Naive thymus-derived CD8-positive, alpha-beta T cell (primary cell): ENCODE results near the gene ZGPAT. TPM values are rescaled to one million over a fixed set of nuclear protein-coding genes. Genes with fewer than 3 reads are reported as not detected.
A peak's percentile ranks its signal among the peaks of the same experiment; 100 is the strongest.
"Not testable (repeated sequence)": the region's sequence is repeated elsewhere in the genome, so short reads cannot be mapped to it uniquely, and the experiment has no call there.

Experiments
- ATAC-seq, 2 donors: fragments of 150-1000 bp; cut with Tn5 transposase in 1 of 2; sonication (Bioruptor Pico), chemical (Tn5 transposase) in 1 of 2; 1 replicate in 1 of 2; 2 replicates in 1 of 2; pipeline ENCODE4 v1.10.0; 2021; ENCODE audit warnings: mild to moderate bottlenecking in 2 of 2, moderate library complexity in 2 of 2
- POLR2A ChIA-PET: fragments of 350-600 bp; sonication (Branson Sonifier 250); formaldehyde crosslinking; loops from one replicate; lab custom pipeline; 2021; ENCODE audit warnings: antibody characterized with exemption; lab: Charles Lee
- DNase-seq, 10 donors: peaks; one replicate each; pipeline versions ENCODE4 v3.0.0 to v3.0.0-alpha.2; 2020 to 2022
- H3K27ac Mint-ChIP-seq, 10 donors: one replicate each; pipeline ENCODE4 v1.8.0; 2020 to 2022; ENCODE audit warnings: mild to moderate bottlenecking in 10 of 10, mixed read lengths in 10 of 10, moderate library complexity in 4 of 10, inconsistent platforms in 1 of 10
- H3K27me3 Mint-ChIP-seq, 5 donors: one replicate each; pipeline ENCODE4 v1.8.0; 2021 to 2022; ENCODE audit warnings: mixed read lengths in 5 of 5
- H3K36me3 Mint-ChIP-seq, 3 donors: one replicate each; pipeline ENCODE4 v1.8.0; 2020 to 2022; ENCODE audit warnings: mixed read lengths in 3 of 3, mild to moderate bottlenecking in 2 of 3, inconsistent platforms in 1 of 3
- H3K4me1 Mint-ChIP-seq, 4 donors: one replicate each; pipeline ENCODE4 v1.8.0; 2021 to 2022; ENCODE audit warnings: mixed read lengths in 4 of 4
- H3K4me3 Mint-ChIP-seq, 10 donors: one replicate each; pipeline ENCODE4 v1.8.0; 2020 to 2022; ENCODE audit warnings: mild to moderate bottlenecking in 10 of 10, mixed read lengths in 10 of 10, moderate library complexity in 6 of 10, inconsistent platforms in 1 of 10
- H3K9me3 Mint-ChIP-seq, 9 donors: one replicate each; pipeline ENCODE4 v1.8.0; 2020 to 2022; ENCODE audit warnings: mixed read lengths in 9 of 9, mild to moderate bottlenecking in 3 of 9, inconsistent platforms in 1 of 9, moderate library complexity in 1 of 9
- polyA plus RNA-seq, 3 donors: library from polyadenylated mRNA; unstranded; fragments of 300-500 nt; fragmentation: Illumina TruSeq; gene quantifications; one replicate each; pipeline ENCODE4 v1.2.3, GENCODE V29; 2021
- total RNA-seq, 8 experiments: library from RNA in 2 of 8; stranded (reverse) in 2 of 8; gene quantifications; one replicate each; pipeline ENCODE4 v1.2.3 and lab custom pipeline; 2021 to 2026

The ZGPAT gene
- total and polyA plus RNA-seq, 5 experiments from 2014 or later = 42.3 to 73.8 (median 52.6) TPM

DNA sequence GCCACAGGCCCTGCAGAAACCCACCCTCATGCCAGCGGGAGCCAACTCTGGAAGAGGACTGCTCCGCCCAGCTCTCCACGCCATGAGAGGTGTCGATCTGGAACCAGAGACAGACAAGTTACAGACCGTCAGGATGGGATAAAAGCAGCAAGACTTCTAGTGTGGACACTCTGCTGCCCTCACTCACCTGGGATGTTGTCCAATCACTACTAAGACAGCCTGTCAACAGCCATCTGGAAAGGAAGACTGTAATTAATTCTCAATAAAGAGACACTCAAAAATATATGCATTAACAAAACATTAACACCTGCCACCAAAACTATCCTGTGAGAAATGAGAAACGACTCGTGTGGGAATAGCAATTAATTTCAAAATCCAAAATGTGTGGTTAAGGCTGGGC, 60.0 kb downstream of the ZGPAT start:
- Mint-ChIP-seq H3K36me3 (no peaks in the 10 kb centered on the region), H3K27ac (no peak overlapping the region), H3K9me3 (no peaks in the 10 kb centered on the region), H3K4me1 (no peaks in the 10 kb centered on the region), H3K27me3 (no peaks in the 10 kb centered on the region), H3K4me3 (no peak overlapping the region)
- DNase-seq (no peak), ATAC-seq (no peak)
- POLR2A ChIA-PET = no interaction called here

DNA sequence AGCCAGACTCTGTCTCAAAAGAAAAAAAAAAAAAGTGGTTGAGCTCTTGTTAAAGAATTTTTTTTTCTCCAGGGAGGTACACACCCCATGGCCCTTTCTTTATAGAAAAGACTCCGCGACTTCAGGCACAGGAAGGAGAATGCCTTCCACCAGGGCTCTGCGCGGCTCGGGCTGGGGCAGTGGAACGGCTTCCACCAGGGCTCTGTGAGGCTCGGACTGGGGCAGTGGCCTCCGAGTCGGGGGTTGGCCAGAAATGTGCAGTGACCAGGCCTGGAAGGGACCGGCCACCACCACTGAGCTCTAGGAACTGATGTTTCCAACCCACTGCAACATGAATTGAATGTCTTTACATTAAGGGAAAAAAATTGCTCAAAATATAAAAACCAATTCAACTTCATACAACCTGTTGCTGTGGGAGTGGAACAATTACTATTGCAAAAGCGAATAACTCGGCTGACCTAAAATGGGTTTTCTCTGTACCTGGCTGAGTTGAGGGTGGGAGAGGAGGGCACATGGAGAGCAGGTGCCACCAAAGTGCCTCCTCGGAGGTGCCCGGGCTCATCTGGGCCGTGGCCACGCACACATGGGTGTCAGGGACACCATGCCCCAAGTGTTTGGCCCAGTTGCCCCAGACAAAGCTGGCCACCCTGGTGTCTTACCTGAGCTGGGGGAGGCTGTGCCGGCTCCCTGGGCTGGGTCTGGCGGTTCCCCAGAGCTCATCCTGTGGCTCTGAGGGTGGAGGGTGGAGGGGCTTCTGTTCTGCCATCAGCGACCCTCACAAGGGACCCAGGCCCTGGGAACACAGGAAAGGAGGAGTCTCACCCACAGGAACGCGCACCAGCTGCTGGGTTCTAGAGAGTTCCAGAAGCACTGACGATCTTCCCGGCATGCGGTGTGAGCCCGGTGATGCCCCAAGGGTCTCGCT, 61.0 kb downstream of the ZGPAT start:
- H3K4me1 Mint-ChIP-seq = no peaks in the 10 kb centered on the region
- DNase-seq (no peak), ATAC-seq (no peak)
- H3K27ac Mint-ChIP-seq = no peak overlapping the region
- no peaks in the 10 kb centered on the region for H3K9me3 Mint-ChIP-seq
- H3K36me3 Mint-ChIP-seq = no peaks in the 10 kb centered on the region
- H3K27me3 Mint-ChIP-seq = no peaks in the 10 kb centered on the region
- POLR2A ChIA-PET = interaction anchor here (1.3 kb wide), 1 partner anchor 32 kb away, joined by 4 read pairs; the partner anchor contains the start of gene LIME1
- H3K4me3 Mint-ChIP-seq = no peak overlapping the region

DNA sequence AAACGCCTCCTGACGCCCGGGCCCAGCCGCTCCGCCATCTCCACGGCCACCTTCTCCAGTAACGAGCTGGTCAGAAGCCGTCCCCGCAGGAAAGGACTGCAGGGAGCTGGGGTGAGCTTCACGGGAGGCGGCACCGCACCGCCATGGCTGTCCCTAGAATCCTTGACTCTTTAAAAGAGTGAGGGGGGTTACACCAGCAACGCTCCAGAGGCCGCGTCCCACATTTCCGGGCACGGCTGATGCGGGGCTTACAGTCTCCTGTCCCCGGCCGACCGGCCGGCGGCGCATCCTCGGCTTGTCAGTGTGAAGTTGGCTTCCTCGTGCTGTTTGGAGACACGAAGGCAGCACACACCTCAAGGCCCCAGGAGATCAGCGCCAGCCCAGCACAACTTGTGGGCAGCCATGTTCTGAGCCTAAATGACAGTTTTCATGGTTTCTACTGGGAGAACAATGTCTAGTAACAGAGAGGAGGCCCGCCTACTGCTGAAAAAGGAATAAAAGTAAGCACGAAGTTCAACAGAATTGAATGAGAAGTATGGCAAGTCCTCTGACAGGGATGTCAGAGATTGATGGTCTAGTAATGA, 62.1 kb downstream of the ZGPAT start:
- H3K9me3 Mint-ChIP-seq = no peaks in the 10 kb centered on the region
- H3K36me3 Mint-ChIP-seq = no peaks in the 10 kb centered on the region
- POLR2A ChIA-PET = interaction anchor here (1.3 kb wide), 1 partner anchor 33 kb away, joined by 4 read pairs; the partner anchor contains the start of gene LIME1
- H3K27me3 Mint-ChIP-seq = no peaks in the 10 kb centered on the region
- no peak overlapping the region for H3K4me3 Mint-ChIP-seq
- ATAC-seq (no peak), DNase-seq (no peak)
- H3K4me1 Mint-ChIP-seq = peaks cover 0 to 9% (median 2%) of the 10 kb centered on the region in 4 donors
- no peak overlapping the region for H3K27ac Mint-ChIP-seq

DNA sequence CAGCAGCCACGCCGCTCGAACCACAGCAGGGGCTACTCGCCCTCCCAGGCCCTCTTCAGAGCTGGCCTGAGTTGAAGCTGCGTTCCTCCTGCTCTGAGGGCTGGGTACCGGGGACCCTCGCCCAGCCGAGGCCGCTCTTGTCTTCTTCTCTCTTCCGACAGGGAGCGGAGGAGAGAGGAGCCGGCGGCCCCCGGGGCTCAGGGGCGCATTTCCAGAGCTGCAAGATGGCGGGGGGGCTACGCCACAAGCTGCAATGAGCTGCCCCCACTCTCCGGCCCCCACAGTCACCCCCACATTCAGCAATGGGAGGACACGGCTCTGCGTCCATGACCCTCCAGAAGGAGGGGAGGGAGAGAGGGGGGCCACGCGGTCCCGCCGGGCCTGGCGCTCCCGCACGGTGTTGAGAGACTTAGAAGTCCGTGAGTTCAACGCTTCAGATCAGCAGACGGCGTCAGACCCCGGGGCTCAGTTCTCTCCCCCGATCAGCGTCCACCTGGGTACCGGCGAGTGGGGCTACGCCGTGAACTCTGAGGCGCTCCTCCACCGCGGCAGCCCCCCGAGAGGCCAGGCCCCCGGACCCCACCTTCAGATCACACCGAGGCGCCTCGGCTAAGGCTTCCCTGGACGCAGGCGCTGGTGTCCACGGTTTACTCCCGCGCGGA, 63.3 kb downstream of the ZGPAT start:
- no peaks in the 10 kb centered on the region for H3K36me3 Mint-ChIP-seq
- no peak overlapping the region for H3K4me3 Mint-ChIP-seq
- H3K4me1 Mint-ChIP-seq = peaks cover 0 to 13% (median 2%) of the 10 kb centered on the region in 4 donors
- ATAC-seq (no peak), DNase-seq (no peak)
- no peak overlapping the region for H3K27ac Mint-ChIP-seq
- no peaks in the 10 kb centered on the region for H3K27me3 Mint-ChIP-seq
- H3K9me3 Mint-ChIP-seq = no peaks in the 10 kb centered on the region
- POLR2A ChIA-PET = no interaction called here

DNA sequence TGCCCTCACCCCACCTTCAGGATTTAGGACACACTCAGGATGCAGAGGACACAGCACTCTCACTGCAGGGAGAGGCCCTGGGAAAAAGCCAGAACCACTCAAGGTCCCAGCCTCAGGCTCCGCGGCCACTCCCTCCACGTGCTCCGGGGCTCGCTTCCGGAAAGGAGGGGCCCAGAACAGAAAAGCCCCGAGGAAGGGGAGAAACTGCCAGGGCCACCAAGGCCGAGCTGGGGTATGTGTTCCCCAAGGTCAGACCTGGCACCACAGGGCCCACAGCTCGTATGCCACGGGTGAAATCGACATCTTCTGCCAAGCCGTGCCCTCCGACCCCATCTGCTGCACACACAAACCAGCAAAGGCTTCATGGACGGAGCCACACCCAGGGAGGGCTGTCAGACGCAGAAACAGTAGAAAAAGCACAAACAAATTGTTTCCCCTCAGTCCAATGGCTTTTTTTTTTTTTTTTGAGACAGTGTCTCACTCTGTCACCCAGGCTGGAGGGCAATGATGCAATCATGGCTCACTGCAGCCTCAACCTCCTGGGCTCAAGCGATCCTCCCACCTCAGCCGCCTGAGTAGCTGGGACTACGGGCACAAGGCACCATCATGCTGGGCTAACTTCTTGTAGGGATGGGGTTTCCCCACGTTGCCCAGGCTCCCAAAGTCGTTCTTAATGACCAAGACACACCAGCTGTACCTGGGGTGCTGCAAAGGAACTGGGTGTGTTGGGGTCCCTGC, 65.1 kb downstream of the ZGPAT start:
- Mint-ChIP-seq H3K4me3 (no peak overlapping the region), H3K36me3 (no peaks in the 10 kb centered on the region), H3K9me3 (no peaks in the 10 kb centered on the region), H3K27me3 (no peaks in the 10 kb centered on the region), H3K4me1 (peaks cover 0 to 13% (median 2%) of the 10 kb centered on the region in 4 donors), H3K27ac (peak overlapping the region in 3 of 10 donors; percentile 9 to 56 (median 33))
- ATAC-seq = no peak
- no peak for DNase-seq
- POLR2A ChIA-PET = interaction anchor here (1.0 to 1.7 kb wide), 3 partner anchors 21 to 34 kb away, joined by 3 to 4 read pairs (median 4); no protein-coding TSS in a partner anchor

DNA sequence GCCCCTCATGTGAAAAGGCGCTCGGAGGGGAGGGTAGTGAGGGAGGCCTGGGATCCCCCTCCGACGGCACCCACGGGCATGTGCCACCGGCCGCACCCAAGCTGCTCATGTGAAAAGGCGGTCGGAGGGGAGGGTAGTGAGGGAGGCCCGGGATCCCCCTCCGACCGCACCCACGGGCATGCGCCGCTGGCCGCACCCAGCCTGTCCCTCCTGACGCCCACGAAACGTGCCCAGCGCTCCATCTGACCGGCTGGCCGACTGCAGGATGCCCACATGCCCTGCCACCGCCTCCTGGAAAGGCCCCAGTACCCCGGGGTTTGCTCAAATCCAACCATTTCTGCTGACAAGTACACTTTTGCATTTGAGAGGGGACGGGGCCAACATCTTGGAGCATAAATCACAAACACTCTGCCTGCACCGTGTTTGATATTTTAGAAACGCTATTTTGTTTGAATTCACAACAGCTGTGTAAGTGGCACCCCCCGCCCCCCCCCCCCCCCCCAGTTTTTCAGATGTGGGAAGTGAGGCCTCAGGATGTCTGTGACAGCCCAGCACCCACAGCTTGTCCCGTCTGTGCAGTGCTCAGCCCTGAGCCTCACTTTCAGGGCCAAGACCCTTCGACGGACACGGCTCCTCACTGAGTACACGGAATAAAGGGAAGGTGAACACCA, 65.9 kb downstream of the ZGPAT start:
- no peak for DNase-seq
- POLR2A ChIA-PET = interaction anchor here (0.7 to 1.7 kb wide), 6 partner anchors 11 to 67 kb away, joined by 3 to 5 read pairs (median 4); partner anchors contain the start of genes ARFRP1 and ZGPAT
- Mint-ChIP-seq H3K36me3 (no peaks in the 10 kb centered on the region), H3K4me1 (peaks cover 0 to 13% (median 2%) of the 10 kb centered on the region in 4 donors), H3K27me3 (no peaks in the 10 kb centered on the region), H3K9me3 (no peaks in the 10 kb centered on the region), H3K4me3 (no peak overlapping the region), H3K27ac (peak overlapping the region in 2 of 10 donors; percentile 34 to 46)
- ATAC-seq = no peak

DNA sequence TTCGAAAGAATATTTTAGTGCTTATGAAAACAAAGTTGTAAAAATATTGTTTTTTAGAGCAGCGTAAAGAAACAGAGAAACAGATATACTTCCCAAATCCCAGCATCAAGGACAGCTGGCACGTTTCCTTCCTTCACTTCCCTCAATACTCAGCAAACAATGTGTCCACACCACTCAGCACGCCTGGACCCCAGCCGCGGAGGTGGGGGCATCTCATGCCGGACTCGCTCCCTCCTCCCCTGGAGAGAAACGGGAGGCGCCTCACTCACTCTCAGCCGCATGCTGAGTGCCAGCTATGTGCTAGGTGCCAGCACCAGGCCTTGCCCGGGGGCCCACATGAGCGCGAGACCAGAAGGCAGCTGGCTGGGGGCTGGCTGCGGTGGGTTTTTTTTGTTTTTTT, 66.5 kb downstream of the ZGPAT start:
- Mint-ChIP-seq H3K9me3 (no peaks in the 10 kb centered on the region), H3K36me3 (no peaks in the 10 kb centered on the region), H3K27ac (peak overlapping the region in 3 of 10 donors; percentile 34 to 69 (median 46)), H3K27me3 (no peaks in the 10 kb centered on the region), H3K4me1 (peaks cover 0 to 13% (median 2%) of the 10 kb centered on the region in 4 donors), H3K4me3 (peak overlapping the region in 3 of 10 donors; percentile 9 to 65 (median 38))
- POLR2A ChIA-PET = interaction anchor here (0.7 to 1.7 kb wide), 6 partner anchors 12 to 67 kb away, joined by 4 to 5 read pairs (median 4); partner anchors contain the start of genes ARFRP1 and ZGPAT
- no peak for DNase-seq
- ATAC-seq = no peak

DNA sequence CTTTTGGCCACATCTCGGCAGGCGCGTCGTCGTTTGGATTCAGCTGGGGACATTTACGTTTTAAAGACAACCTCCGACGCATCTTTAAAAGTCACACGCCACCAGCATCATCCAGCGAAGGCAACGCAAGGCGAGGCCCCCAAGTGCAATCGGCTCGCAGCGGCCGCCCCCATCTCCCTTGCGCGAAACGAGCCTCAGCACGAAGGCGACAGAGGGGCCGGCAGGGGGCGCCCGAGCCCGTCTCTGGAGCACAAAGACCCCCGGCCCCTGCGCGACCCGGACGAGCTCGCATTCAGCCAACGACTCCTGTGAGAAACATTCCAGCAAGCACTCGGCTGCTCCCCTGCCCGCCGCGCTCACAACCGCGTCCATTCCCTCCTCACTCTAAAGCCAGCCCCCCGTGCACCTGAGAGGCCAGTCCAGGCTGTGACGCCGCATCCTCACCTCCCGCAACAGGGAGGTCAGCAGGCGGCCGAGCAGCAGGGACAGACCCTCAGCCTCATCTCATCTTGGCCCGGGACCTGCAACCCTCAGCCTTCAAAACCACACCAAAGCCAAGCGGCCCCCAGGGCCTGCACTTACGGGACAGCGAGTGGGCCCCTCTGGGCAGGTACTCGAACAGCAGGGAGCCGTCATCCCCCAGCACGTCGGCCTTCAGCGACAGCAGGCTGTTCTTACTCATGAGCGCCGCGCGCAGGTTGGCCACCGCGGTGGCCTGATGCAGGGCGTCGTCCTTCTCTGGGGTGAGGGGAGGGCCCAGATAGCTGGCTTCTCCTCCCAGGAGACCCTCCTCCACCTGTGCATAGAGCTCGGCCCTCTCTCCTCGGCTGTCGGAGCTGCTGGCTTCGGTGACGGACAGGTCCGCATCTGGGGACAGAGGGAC, 67.5 kb downstream of the ZGPAT start:
- DNase-seq (peak in 7 of 10 donors; percentile 42 to 73 (median 47)), ATAC-seq (peak; percentile 62 to 81)
- no peaks in the 10 kb centered on the region for H3K36me3 Mint-ChIP-seq
- POLR2A ChIA-PET = interaction anchor here (0.7 to 1.7 kb wide), 6 partner anchors 23 to 86 kb away, joined by 3 to 5 read pairs (median 4); partner anchors contain the start of genes ARFRP1 and ZGPAT
- H3K4me1 Mint-ChIP-seq = peaks cover 0 to 16% (median 2%) of the 10 kb centered on the region in 4 donors
- peak overlapping the region in 4 of 10 donors; percentile 5 to 80 (median 58) for H3K27ac Mint-ChIP-seq
- no peaks in the 10 kb centered on the region for H3K9me3 Mint-ChIP-seq
- H3K4me3 Mint-ChIP-seq = peak overlapping the region in 6 of 10 donors; percentile 10 to 63 (median 44)
- no peaks in the 10 kb centered on the region for H3K27me3 Mint-ChIP-seq

DNA sequence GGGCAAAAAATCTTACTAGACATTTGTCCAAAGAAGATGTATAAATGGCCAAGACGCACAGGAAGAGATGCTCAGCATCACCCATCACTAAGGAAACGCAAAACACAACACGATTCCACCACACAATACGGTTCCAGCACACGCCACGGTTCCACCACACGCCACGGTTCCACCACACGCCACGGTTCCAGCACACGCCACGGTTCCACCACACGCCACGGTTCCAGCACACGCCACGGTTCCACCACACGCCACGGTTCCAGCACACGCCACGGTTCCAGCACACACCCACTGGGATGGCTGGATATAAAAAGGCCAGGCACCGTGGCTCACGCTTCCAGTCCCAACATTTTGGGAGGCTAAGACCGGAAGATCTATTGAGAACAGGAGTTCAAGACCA, 69.0 kb downstream of the ZGPAT start:
- not testable (repeated sequence) for H3K4me3 Mint-ChIP-seq, H3K27ac Mint-ChIP-seq, H3K9me3 Mint-ChIP-seq, DNase-seq, ATAC-seq, H3K27me3 Mint-ChIP-seq, H3K36me3 Mint-ChIP-seq
- peaks cover 2 to 26% (median 8%) of the 10 kb centered on the region in 4 donors for H3K4me1 Mint-ChIP-seq
- POLR2A ChIA-PET = interaction anchor here (0.6 kb wide), 1 partner anchor 194 kb away, joined by 3 read pairs; no protein-coding TSS in a partner anchor

DNA sequence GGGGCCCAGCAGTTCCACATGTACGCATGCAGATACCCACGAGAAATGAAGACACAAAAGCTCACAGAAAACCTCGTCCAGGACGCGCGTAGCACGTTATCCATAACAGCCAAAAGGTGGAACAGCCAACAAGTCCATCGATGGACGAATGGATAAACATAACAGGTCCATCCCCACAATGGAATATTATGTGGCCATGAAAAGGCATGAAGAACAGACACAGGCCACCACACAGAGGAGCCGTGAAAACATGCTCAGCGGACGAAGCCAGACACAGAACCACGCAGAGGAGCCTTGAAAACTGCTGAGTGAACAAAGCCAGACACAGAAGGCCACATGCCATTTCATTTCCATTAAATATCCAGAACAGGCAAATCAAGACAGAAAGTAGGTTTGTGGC, 69.8 kb downstream of the ZGPAT start:
- no peak for ATAC-seq
- peak overlapping the region in 1 of 10 donors; percentile 52 for H3K27ac Mint-ChIP-seq
- no peak overlapping the region for H3K4me3 Mint-ChIP-seq
- POLR2A ChIA-PET = interaction anchor here (0.6 to 1.4 kb wide), 2 partner anchors 27 to 194 kb away, joined by 3 to 7 read pairs; no protein-coding TSS in a partner anchor
- no peaks in the 10 kb centered on the region for H3K27me3 Mint-ChIP-seq
- H3K4me1 Mint-ChIP-seq = peaks cover 7 to 33% (median 15%) of the 10 kb centered on the region in 4 donors
- no peak for DNase-seq
- H3K9me3 Mint-ChIP-seq = no peaks in the 10 kb centered on the region
- no peaks in the 10 kb centered on the region for H3K36me3 Mint-ChIP-seq
